ENCODE measurements around the gene PPP3R1. TPM values are rescaled to one million over a fixed set of nuclear protein-coding genes. Genes with fewer than 3 reads are reported as not detected.

Gene PPP3R1
- total and polyA plus RNA-seq, 9 of the 15 experiments (the other 6 are each of a cell fraction or from before 2014, with no cell fraction given), result 3.7 to 70.0 (median 24.8) TPM

DNA sequence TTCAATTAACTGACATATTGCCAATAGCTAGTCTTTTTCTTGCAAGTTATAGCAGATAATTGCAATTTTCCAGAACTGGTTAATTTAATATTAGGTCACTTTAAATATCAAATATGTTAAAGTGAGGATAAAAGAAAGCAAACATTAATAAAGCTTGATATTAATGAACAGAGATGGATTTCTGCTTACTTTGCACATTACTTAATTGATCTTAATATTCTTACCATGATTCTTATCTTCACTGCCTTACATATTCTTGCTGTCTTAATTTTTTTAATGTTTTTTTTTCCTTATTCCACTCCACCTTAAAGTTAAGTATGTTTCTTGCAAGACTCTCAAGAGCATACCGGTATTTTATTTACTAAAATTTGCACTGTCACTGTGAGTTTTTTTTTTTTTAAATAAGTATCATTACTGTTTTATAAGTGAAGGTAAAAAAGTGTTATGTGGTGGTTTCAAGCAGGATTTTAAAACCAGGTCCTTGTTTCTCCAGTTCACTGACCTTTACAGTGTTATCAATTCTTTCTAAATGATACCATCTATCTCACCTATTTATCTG, 33.9 kb downstream of the PPP3R1 start (continued):
- no peak for TF ChIP-seq GATAD2B (IDR thresholded peaks at IDR 0.05; ENCODE audit: borderline replicate concordance)
- TF ChIP-seq, protein P1, sequence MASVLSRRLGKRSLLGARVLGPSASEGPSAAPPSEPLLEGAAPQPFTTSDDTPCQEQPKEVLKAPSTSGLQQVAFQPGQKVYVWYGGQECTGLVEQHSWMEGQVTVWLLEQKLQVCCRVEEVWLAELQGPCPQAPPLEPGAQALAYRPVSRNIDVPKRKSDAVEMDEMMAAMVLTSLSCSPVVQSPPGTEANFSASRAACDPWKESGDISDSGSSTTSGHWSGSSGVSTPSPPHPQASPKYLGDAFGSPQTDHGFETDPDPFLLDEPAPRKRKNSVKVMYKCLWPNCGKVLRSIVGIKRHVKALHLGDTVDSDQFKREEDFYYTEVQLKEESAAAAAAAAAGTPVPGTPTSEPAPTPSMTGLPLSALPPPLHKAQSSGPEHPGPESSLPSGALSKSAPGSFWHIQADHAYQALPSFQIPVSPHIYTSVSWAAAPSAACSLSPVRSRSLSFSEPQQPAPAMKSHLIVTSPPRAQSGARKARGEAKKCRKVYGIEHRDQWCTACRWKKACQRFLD (CRISPR knock-in tag; IDR thresholded peaks at IDR 0.05), result no peak
- TF ChIP-seq, protein P2, sequence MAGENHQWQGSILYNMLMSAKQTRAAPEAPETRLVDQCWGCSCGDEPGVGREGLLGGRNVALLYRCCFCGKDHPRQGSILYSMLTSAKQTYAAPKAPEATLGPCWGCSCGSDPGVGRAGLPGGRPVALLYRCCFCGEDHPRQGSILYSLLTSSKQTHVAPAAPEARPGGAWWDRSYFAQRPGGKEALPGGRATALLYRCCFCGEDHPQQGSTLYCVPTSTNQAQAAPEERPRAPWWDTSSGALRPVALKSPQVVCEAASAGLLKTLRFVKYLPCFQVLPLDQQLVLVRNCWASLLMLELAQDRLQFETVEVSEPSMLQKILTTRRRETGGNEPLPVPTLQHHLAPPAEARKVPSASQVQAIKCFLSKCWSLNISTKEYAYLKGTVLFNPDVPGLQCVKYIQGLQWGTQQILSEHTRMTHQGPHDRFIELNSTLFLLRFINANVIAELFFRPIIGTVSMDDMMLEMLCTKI (IDR thresholded peaks at IDR 0.05; ENCODE audit: partially characterized antibody), result no peak
- TF ChIP-seq GTF2F1 (IDR thresholded peaks at IDR 0.05; ENCODE audit: low read depth, low read length), result no peak
- TF ChIP-seq MAFF (IDR thresholded peaks at IDR 0.05; ENCODE audit: low read length), result peak; percentile 63
- TF ChIP-seq, protein P3, sequence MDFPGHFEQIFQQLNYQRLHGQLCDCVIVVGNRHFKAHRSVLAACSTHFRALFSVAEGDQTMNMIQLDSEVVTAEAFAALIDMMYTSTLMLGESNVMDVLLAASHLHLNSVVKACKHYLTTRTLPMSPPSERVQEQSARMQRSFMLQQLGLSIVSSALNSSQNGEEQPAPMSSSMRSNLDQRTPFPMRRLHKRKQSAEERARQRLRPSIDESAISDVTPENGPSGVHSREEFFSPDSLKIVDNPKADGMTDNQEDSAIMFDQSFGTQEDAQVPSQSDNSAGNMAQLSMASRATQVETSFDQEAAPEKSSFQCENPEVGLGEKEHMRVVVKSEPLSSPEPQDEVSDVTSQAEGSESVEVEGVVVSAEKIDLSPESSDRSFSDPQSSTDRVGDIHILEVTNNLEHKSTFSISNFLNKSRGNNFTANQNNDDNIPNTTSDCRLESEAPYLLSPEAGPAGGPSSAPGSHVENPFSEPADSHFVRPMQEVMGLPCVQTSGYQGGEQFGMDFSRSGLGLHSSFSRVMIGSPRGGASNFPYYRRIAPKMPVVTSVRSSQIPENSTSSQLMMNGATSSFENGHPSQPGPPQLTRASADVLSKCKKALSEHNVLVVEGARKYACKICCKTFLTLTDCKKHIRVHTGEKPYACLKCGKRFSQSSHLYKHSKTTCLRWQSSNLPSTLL (IDR thresholded peaks at IDR 0.05), result 0 out of 2 replicates have a peak, but pooled peaks have one; percentile 21
- peak; percentile 65; the same call in 1 of the 2 replicates for TF ChIP-seq THRAP3 (IDR thresholded peaks at IDR 0.05; ENCODE audit: borderline replicate concordance)
- TF ChIP-seq, protein P4, sequence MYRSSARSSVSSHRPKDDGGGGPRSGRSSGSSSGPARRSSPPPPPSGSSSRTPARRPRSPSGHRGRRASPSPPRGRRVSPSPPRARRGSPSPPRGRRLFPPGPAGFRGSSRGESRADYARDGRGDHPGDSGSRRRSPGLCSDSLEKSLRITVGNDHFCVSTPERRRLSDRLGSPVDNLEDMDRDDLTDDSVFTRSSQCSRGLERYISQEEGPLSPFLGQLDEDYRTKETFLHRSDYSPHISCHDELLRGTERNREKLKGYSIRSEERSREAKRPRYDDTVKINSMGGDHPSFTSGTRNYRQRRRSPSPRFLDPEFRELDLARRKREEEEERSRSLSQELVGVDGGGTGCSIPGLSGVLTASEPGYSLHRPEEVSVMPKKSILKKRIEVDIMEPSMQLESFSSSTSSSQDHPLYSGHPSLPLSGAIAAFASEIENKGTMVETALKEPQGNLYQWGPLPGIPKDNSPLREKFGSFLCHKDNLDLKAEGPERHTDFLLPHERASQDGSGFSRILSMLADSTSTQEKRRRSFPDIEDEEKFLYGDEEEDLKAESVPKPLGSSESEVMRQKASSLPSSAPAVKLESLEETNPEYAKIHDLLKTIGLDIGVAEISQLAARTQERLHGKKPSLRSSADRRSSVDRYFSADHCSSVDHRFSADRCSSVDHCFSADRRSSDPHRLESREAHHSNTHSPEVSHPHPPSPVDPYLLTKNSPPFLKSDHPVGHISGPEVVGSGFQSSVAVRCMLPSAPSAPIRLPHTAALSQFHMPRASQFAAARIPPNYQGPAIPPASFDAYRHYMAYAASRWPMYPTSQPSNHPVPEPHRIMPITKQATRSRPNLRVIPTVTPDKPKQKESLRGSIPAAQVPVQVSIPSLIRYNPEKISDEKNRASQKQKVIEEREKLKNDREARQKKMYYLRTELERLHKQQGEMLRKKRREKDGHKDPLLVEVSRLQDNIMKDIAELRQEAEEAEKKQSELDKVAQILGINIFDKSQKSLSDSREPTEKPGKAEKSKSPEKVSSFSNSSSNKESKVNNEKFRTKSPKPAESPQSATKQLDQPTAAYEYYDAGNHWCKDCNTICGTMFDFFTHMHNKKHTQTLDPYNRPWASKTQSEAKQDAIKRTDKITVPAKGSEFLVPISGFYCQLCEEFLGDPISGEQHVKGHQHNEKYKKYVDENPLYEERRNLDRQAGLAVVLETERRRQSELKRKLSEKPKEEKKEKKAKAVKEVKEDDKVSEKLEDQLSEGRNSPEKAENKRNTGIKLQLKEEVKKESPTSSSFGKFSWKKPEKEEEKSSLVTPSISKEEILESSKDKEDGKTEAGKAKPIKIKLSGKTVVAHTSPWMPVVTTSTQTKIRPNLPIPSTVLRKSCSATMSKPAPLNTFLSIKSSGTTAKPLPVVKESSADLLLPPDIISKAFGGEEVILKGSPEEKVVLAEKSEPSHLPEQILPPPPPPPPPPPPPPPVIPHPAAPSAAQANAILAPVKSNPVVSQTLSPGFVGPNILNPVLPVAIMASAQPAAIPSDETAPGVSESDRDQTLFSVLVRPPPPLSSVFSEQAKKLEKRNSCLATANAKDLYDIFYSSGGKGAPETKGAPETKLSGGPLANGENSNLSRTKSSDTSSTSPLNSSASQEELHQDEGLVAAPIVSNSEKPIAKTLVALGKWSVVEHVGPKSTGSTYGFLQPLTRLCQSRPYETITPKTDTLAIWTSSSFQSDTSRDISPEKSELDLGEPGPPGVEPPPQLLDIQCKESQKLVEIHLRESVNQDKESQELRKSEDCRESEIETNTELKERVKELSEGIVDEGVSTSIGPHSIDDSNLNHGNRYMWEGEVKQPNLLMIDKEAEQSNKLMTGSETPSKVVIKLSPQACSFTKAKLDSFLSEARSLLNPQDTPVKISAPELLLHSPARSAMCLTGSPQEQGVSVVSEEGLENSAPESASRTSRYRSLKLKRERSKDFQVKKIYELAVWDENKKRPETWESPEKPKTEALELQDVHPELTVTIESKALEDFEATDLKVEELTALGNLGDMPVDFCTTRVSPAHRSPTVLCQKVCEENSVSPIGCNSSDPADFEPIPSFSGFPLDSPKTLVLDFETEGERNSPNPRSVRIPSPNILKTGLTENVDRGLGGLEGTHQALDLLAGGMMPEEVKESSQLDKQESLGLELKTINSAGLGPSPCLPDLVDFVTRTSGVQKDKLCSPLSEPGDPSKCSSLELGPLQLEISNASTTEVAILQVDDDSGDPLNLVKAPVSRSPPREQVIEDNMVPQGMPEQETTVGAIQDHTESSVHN (IDR thresholded peaks at IDR 0.05; ENCODE audit: borderline replicate concordance in 1 of 2, low read depth in 1 of 2), result 0 out of 4 replicates have a peak, but pooled peaks of 1 of the 2 experiments have one; percentile 9
- no peak for TF ChIP-seq NELFE (IDR thresholded peaks at IDR 0.05; ENCODE audit: insufficient read depth, insufficient read length)
- TF ChIP-seq ZNF316 (IDR thresholded peaks at IDR 0.05), result peak; percentile 97
- 0 out of 2 replicates have a peak, but pooled peaks have one; percentile 24 for TF ChIP-seq ZNF384 (IDR thresholded peaks at IDR 0.05; ENCODE audit: low read depth, low read length)
- TF ChIP-seq MAFK (IDR thresholded peaks at IDR 0.05; ENCODE audit: low read length), result peak; percentile 77

All from K562 (cell line).